ENCODE data around the gene MPIG6B. TPM values are rescaled to one million over a fixed set of nuclear protein-coding genes. Genes with fewer than 3 reads are reported as not detected.
A peak's percentile ranks its signal among the peaks of the same experiment; 100 is the strongest.

Gene MPIG6B
- polyA plus RNA-seq, 3 donors = 0.09 to 0.75 (median 0.68) TPM

DNA sequence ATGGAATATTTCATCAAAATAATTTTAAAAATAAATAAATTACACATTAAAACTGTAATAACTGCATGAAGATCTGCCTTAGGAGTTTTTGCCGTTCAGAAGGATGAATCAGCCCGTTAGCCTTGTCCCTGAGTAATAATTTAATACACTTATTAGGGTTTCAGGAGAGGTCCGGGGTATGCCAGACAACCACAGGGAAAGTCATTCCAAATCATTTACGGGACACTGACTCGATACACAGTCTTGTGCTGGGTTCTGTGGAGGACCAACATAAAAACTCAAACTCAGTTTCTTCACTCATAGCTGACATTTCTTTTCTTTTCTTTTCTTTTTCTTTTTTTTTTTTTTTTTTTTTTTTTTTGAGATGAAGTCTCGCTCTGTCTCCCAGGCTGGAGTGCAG, 17.2 kb upstream of the MPIG6B start:
- Histone ChIP-seq H3K79me2 (ENCODE audit: insufficient read depth, low read length) (peaks cover 21% of the 10 kb centered on the region), H4K20me1 (ENCODE audit: insufficient read depth, low read length) (peaks cover 7% of the 10 kb centered on the region), H3K4me1 (ENCODE audit: control insufficient read depth in 1 of 2, insufficient read depth in 2 of 2, low read length in 2 of 2) (peaks cover 25 to 34% of the 10 kb centered on the region in 2 donors), H3K36me3 (replicated peaks in 1 of 2; ENCODE audit: control insufficient read depth in 1 of 2, insufficient read depth in 2 of 2, low read length in 2 of 2) (peaks cover 1 to 6% of the 10 kb centered on the region in 2 donors), H3K4me3 (replicated peaks in 1 of 3; ENCODE audit: low read depth in 2 of 3, low read length in 3 of 3) (no peak overlapping the region), H3K9ac (ENCODE audit: insufficient read depth, low read length, poor library complexity, severe bottlenecking) (no peak overlapping the region), H2AFZ (ENCODE audit: insufficient read depth, low read depth, low read length, poor library complexity, severe bottlenecking) (no peak overlapping the region), H3K27me3 (ENCODE audit: control insufficient read depth in 2 of 2, insufficient read depth in 2 of 2, low read length in 2 of 2) (no peaks in the 10 kb centered on the region), H3K4me2 (replicated peaks; ENCODE audit: extremely low read depth, low read length, poor library complexity, severe bottlenecking) (no peak overlapping the region), H3K9me3 (replicated peaks in 1 of 2; ENCODE audit: control insufficient read depth in 1 of 2, insufficient read depth in 1 of 2, low read length in 2 of 2) (no peaks in the 10 kb centered on the region), H3K27ac (ENCODE audit: low read depth in 1 of 2, low read length in 2 of 2) (no peak overlapping the region)
- Mint-ChIP-seq H3K27ac (no peak overlapping the region), H3K4me1 (peaks cover 30% of the 10 kb centered on the region), H3K27me3 (ENCODE audit: low read depth in 3 of 3) (peaks cover 0 to 6% (median 1%) of the 10 kb centered on the region in 3 donors), H3K4me3 (no peak overlapping the region), H3K9me3 (no peaks in the 10 kb centered on the region), H3K36me3 (peaks cover 3 to 10% of the 10 kb centered on the region in 2 donors)
- DNase-seq = no peak
- no CpG with 5 or more reads among the region's 6 CpGs for WGBS (ENCODE audit: insufficient coverage)
- no peak for TF ChIP-seq CTCF (IDR thresholded peaks at IDR 0.05)
- intact Hi-C loops (cut with micrococcal nuclease) = no loop called here

DNA sequence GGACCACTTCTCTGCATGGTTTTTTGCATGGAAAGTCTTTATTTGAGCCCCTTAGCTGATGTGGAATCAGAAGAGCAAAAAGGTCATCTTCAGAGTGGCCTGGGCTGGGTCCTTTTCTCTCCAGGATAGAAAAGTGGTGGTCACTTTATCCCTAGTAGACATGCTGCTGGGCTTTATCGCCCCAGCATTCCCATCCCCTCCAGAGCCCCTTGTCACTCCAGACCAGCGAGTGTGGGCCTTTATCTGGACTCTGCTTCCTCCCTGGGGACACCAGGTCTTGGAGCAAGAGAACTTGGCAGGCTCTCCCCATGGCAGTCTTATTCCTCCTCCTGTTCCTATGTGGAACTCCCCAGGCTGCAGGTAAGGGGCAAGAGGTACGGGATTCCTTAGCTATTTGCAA, 16.6 kb upstream of the MPIG6B start, which contains the start of gene LY6G6F:
Gene LY6G6F, plus strand, starts transcription at position 268 of the 400 bp plus-strand sequence. Its CDS starts 41 bp downstream, at position 309.
- Histone ChIP-seq H3K27me3 (ENCODE audit: control insufficient read depth in 2 of 2, insufficient read depth in 2 of 2, low read length in 2 of 2) (no peaks in the 10 kb centered on the region), H3K27ac (ENCODE audit: low read depth in 1 of 2, low read length in 2 of 2) (no peak within 1 kb of the TSS), H3K9me3 (replicated peaks in 1 of 2; ENCODE audit: control insufficient read depth in 1 of 2, insufficient read depth in 1 of 2, low read length in 2 of 2) (no peaks in the 10 kb centered on the region), H4K20me1 (ENCODE audit: insufficient read depth, low read length) (peaks cover 5% of the 10 kb centered on the region), H2AFZ (ENCODE audit: insufficient read depth, low read depth, low read length, poor library complexity, severe bottlenecking) (no peak within 1 kb of the TSS), H3K4me2 (replicated peaks; ENCODE audit: extremely low read depth, low read length, poor library complexity, severe bottlenecking) (no peak within 1 kb of the TSS), H3K9ac (ENCODE audit: insufficient read depth, low read length, poor library complexity, severe bottlenecking) (no peak within 1 kb of the TSS), H3K36me3 (replicated peaks in 1 of 2; ENCODE audit: control insufficient read depth in 1 of 2, insufficient read depth in 2 of 2, low read length in 2 of 2) (no peaks in the 10 kb centered on the region), H3K4me1 (ENCODE audit: control insufficient read depth in 1 of 2, insufficient read depth in 2 of 2, low read length in 2 of 2) (peaks cover 25 to 34% of the 10 kb centered on the region in 2 donors), H3K79me2 (ENCODE audit: insufficient read depth, low read length) (peaks cover 14% of the 10 kb centered on the region), H3K4me3 (replicated peaks in 1 of 3; ENCODE audit: low read depth in 2 of 3, low read length in 3 of 3) (no peak within 1 kb of the TSS)
- TF ChIP-seq CTCF (IDR thresholded peaks at IDR 0.05) = no peak
- no peak within 1 kb of the TSS for H3K4me3 Mint-ChIP-seq
- peaks cover 0 to 6% (median 1%) of the 10 kb centered on the region in 3 donors for H3K27me3 Mint-ChIP-seq (ENCODE audit: low read depth in 3 of 3)
- peak within 1 kb of the TSS in 1 of 7 donors; percentile 6 for H3K27ac Mint-ChIP-seq
- no peaks in the 10 kb centered on the region for H3K9me3 Mint-ChIP-seq
- H3K4me1 Mint-ChIP-seq = peaks cover 30% of the 10 kb centered on the region
- WGBS (ENCODE audit: insufficient coverage) = no CpG with 5 or more reads among the region's 3 CpGs
- H3K36me3 Mint-ChIP-seq = peaks cover 0 to 4% of the 10 kb centered on the region in 2 donors
- intact Hi-C loops (cut with micrococcal nuclease) = no loop called here
- DNase-seq = no peak
